H9 (cell line): ENCODE measurements around the gene TMEM191C. TPM values are rescaled to one million over a fixed set of nuclear protein-coding genes. Genes with fewer than 3 reads are reported as not detected.
"Not testable (repeated sequence)": the region's sequence is repeated elsewhere in the genome, so short reads cannot be mapped to it uniquely, and the experiment has no call there.

Experiments
- DNase-seq: peaks from one replicate; pipeline ENCODE4 v3.0.0-alpha.2; 2017
- H2AFZ ChIP-seq: one replicate; pipeline ENCODE4 v1.6.1; 2013; ENCODE audit warnings: mild to moderate bottlenecking, low read length, control low read depth, moderate library complexity
- H2AK5ac ChIP-seq: 2 replicates; pipeline ENCODE4 v1.6.1; 2013; ENCODE audit warnings: low read length, control low read depth, mixed read lengths; ENCODE audit not compliant: insufficient read length
- H2BK120ac ChIP-seq: one replicate; pipeline ENCODE4 v1.6.1; 2013; ENCODE audit warnings: low read depth, mild to moderate bottlenecking, low read length, control low read depth, inconsistent platforms; ENCODE audit not compliant: poor library complexity, severe bottlenecking
- H2BK12ac ChIP-seq: 2 replicates; pipeline ENCODE4 v1.6.1; 2013; ENCODE audit warnings: low read length, control low read depth, mixed read lengths, low read depth; ENCODE audit not compliant: insufficient read length
- H2BK15ac ChIP-seq: 2 replicates; pipeline ENCODE4 v1.6.1; 2013; ENCODE audit warnings: low read depth, low read length, control low read depth
- H2BK20ac ChIP-seq: one replicate; pipeline ENCODE4 v1.6.1; 2013; ENCODE audit warnings: low read depth, mild to moderate bottlenecking, low read length, control low read depth, inconsistent platforms; ENCODE audit not compliant: poor library complexity, severe bottlenecking
- H2BK5ac ChIP-seq: 2 replicates; pipeline ENCODE4 v1.6.1; 2013; ENCODE audit warnings: low read length, control low read depth, mixed read lengths; ENCODE audit not compliant: insufficient read length
- H3K14ac ChIP-seq: 2 replicates; pipeline ENCODE4 v1.6.1; 2013; ENCODE audit warnings: low read length, control low read depth; ENCODE audit not compliant: insufficient read depth
- H3K18ac ChIP-seq: 2 replicates; pipeline ENCODE4 v1.6.1; 2013; ENCODE audit warnings: low read depth, mild to moderate bottlenecking, mixed read lengths, low read length, control low read depth; ENCODE audit not compliant: insufficient read length
- H3K23ac ChIP-seq: 2 replicates; pipeline ENCODE4 v1.6.1; 2013; ENCODE audit warnings: low read length, control low read depth, mixed read lengths, low read depth; ENCODE audit not compliant: insufficient read length
- H3K23me2 ChIP-seq: 2 replicates; pipeline ENCODE4 v1.6.1; 2013; ENCODE audit warnings: low read depth, mild to moderate bottlenecking, mixed read lengths, low read length, control low read depth; ENCODE audit not compliant: insufficient read length, poor library complexity, severe bottlenecking
- H3K27ac ChIP-seq: 2 replicates; pipeline ENCODE4 v1.5.1; 2013; ENCODE audit warnings: low read length, control low read depth, mixed read lengths, low read depth; ENCODE audit not compliant: insufficient read length
- H3K27me3 ChIP-seq: 2 replicates; pipeline ENCODE4 v1.6.1; 2013; ENCODE audit warnings: low read length, control low read depth, inconsistent platforms; ENCODE audit not compliant: insufficient read depth
- H3K4ac ChIP-seq: 2 replicates; pipeline ENCODE4 v1.6.1; 2013; ENCODE audit warnings: low read depth, mild to moderate bottlenecking, control low read depth, inconsistent platforms, low read length, moderate library complexity
- H3K4me1 ChIP-seq: 2 replicates; pipeline ENCODE4 v1.6.1; 2013; ENCODE audit warnings: low read length, control low read depth, inconsistent platforms; ENCODE audit not compliant: insufficient read depth
- H3K4me2 ChIP-seq: 2 replicates; pipeline ENCODE4 v1.6.1; 2013; ENCODE audit warnings: low read length, control low read depth, mixed read lengths; ENCODE audit not compliant: insufficient read length, insufficient read depth
- H3K56ac ChIP-seq: 2 replicates; pipeline ENCODE4 v1.6.1; 2013; ENCODE audit warnings: low read depth, mild to moderate bottlenecking, mixed read lengths, low read length, control low read depth; ENCODE audit not compliant: insufficient read length
- H3K79me1 ChIP-seq: 2 replicates; pipeline ENCODE4 v1.6.1; 2013; ENCODE audit warnings: low read depth, mild to moderate bottlenecking, moderate library complexity, low read length, control low read depth, inconsistent platforms; ENCODE audit not compliant: insufficient read depth, poor library complexity, severe bottlenecking
- H3K79me2 ChIP-seq: 2 replicates; pipeline ENCODE4 v1.6.1; 2013; ENCODE audit warnings: low read length, control low read depth, inconsistent platforms; ENCODE audit not compliant: insufficient read depth
- H3K9ac ChIP-seq: 2 replicates; pipeline ENCODE4 v1.6.1; 2013; ENCODE audit warnings: low read length, control low read depth, mixed read lengths; ENCODE audit not compliant: insufficient read length; ENCODE audit errors: extremely low read depth
- H3K9me3 ChIP-seq: one replicate; pipeline ENCODE4 v1.6.1; 2013; ENCODE audit warnings: low read depth, low read length, inconsistent platforms; ENCODE audit not compliant: control insufficient read depth
- H3T11ph ChIP-seq: one replicate; pipeline ENCODE4 v1.6.1; 2013; ENCODE audit warnings: mild to moderate bottlenecking, low read length, control low read depth, inconsistent platforms
- H4K20me1 ChIP-seq: one replicate; pipeline ENCODE4 v1.6.1; 2013; ENCODE audit not compliant: control insufficient read depth, insufficient read length, insufficient read depth
- H4K5ac ChIP-seq: 2 replicates; pipeline ENCODE4 v1.6.1; 2013; ENCODE audit warnings: low read depth, mild to moderate bottlenecking, mixed read lengths, low read length, control low read depth; ENCODE audit not compliant: insufficient read length
- H4K8ac ChIP-seq: replicated peaks from 2 replicates; pipeline ENCODE4 v1.6.1; 2013; ENCODE audit warnings: low read length, control low read depth, mixed read lengths, low read depth; ENCODE audit not compliant: insufficient read length
- H4K91ac ChIP-seq: 2 replicates; pipeline ENCODE4 v1.6.1; 2013; ENCODE audit warnings: low read depth, mild to moderate bottlenecking, moderate library complexity, mixed read lengths, low read length, control low read depth; ENCODE audit not compliant: insufficient read length
- H3K27ac Mint-ChIP-seq, 3 experiments: 2 replicates in 2 of 3; 3 replicates in 1 of 3; pipeline ENCODE4 v1.8.0; 2020 to 2021; ENCODE audit warnings: mixed read lengths in 3 of 3, mild to moderate bottlenecking in 1 of 3, moderate library complexity in 1 of 3
- H3K27me3 Mint-ChIP-seq: 2 replicates; pipeline ENCODE4 v1.8.0; 2021; ENCODE audit warnings: low read depth, mild to moderate bottlenecking, moderate library complexity, mixed read lengths
- H3K36me3 Mint-ChIP-seq, 3 experiments: 2 replicates in 2 of 3; 3 replicates in 1 of 3; pipeline ENCODE4 v1.8.0; 2020 to 2021; ENCODE audit warnings: low read depth in 3 of 3, mixed read lengths in 3 of 3; ENCODE audit not compliant: insufficient read depth in 1 of 3
- H3K4me1 Mint-ChIP-seq, 2 experiments: 2 replicates each; pipeline ENCODE4 v1.8.0; 2020; ENCODE audit warnings: mixed read lengths in 2 of 2
- H3K4me3 Mint-ChIP-seq, 2 experiments: 2 replicates in 1 of 2; 3 replicates in 1 of 2; pipeline ENCODE4 v1.8.0; 2020 to 2021; ENCODE audit warnings: mild to moderate bottlenecking in 2 of 2, mixed read lengths in 2 of 2, moderate library complexity in 1 of 2
- H3K9me3 Mint-ChIP-seq, 2 experiments: 2 replicates in 1 of 2; 3 replicates in 1 of 2; pipeline ENCODE4 v1.8.0; 2020; ENCODE audit warnings: mild to moderate bottlenecking in 2 of 2, mixed read lengths in 2 of 2, moderate library complexity in 1 of 2
- WGBS: extraction: QIAGEN DNeasy Blood & Tissue Kit; methylation state at CpG from one replicate; pipeline ENCODE4 v1.1.7; 2013; ENCODE audit warnings: missing lambda C conversion rate, low lambda C conversion rate, mixed read lengths; ENCODE audit not compliant: insufficient read length; ENCODE audit errors: extremely low coverage; 5-methylcytosine and 5-hydroxymethylcytosine counted together
- total RNA-seq: library from RNA; stranded (reverse); gene quantifications from 2 replicates; pipeline ENCODE4 v1.2.1, GENCODE V29; 2021

The TMEM191C gene
- total RNA-seq, 1 experiment from 2014 or later = 4.2 TPM

DNA sequence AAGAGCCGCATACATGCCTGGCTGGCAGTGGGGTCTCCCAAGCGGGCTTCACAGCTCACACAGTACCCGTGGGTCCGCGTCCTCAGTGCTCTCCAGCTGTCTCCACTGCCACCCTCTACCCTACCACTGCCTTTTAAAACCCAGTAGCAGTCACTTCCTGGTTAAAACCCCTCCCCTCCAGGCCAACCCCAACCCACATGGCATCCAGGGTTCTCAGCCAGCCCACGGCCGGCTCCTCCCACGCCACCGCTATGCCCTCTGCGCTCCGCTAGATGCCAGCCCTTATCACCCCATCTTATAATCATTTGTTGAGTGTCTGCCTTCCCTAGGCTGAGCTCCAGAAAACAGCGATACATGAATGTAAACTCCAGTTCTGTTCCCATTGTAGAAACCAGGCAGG is 46.9 kb downstream of the TMEM191C start:
- no CpG with 5 or more reads among the region's 12 CpGs for WGBS

DNA sequence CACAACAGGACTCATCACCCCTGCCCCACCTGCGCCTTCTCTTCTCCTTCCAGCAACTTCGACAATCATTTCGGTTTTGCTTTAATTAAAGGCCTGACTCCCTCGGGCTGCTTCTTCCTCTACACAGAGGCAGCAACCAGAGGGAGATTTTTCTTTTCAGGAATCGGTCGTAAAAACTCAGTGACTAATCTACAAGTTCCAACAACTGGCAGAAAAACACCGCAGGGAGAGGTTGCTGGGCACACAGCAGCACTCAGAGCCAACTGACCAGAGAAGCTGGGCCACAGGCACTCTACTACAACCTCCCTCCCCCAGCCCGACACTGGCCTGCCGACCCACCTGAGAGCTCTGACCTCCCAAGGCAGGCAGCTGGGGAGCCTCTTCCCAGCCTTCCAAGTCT is 48.0 kb downstream of the TMEM191C start:
- H3K56ac ChIP-seq, H3K4me3 Mint-ChIP-seq, H3K27ac ChIP-seq, H2BK5ac ChIP-seq, H2BK120ac ChIP-seq, H4K20me1 ChIP-seq, H4K5ac ChIP-seq, H2AK5ac ChIP-seq, H2BK12ac ChIP-seq, H3K9me3 Mint-ChIP-seq, H4K8ac ChIP-seq, H3K4me2 ChIP-seq, H3K14ac ChIP-seq, H2BK20ac ChIP-seq, H3K36me3 Mint-ChIP-seq, H3K4ac ChIP-seq, H3K4me1 Mint-ChIP-seq, H3K27ac Mint-ChIP-seq, H3K79me2 ChIP-seq, H3K9ac ChIP-seq, H3K23ac ChIP-seq, H3K23me2 ChIP-seq, H3K4me1 ChIP-seq, H2AFZ ChIP-seq, H4K91ac ChIP-seq, H3K27me3 ChIP-seq, H3K18ac ChIP-seq, H3K9me3 ChIP-seq, H2BK15ac ChIP-seq, H3K27me3 Mint-ChIP-seq, H3T11ph ChIP-seq, H3K79me1 ChIP-seq, DNase-seq: not testable (repeated sequence)
- WGBS = no CpG with 5 or more reads among the region's 9 CpGs

More for the DNA sequence above, 46.9 kb downstream of the TMEM191C start:
- H3K56ac ChIP-seq, H3K79me1 ChIP-seq, H4K8ac ChIP-seq, H3T11ph ChIP-seq, H3K27ac Mint-ChIP-seq, H3K36me3 Mint-ChIP-seq, H3K27me3 Mint-ChIP-seq, H2BK20ac ChIP-seq, H4K20me1 ChIP-seq, H3K9me3 ChIP-seq, H3K79me2 ChIP-seq, H3K14ac ChIP-seq, H3K4me3 Mint-ChIP-seq, H3K27me3 ChIP-seq, H2BK12ac ChIP-seq, H3K23me2 ChIP-seq, DNase-seq, H3K27ac ChIP-seq, H3K9ac ChIP-seq, H2BK5ac ChIP-seq, H3K4me2 ChIP-seq, H3K23ac ChIP-seq, H2AFZ ChIP-seq, H3K4me1 ChIP-seq, H3K4me1 Mint-ChIP-seq, H4K91ac ChIP-seq, H4K5ac ChIP-seq, H3K18ac ChIP-seq, H2BK120ac ChIP-seq, H3K4ac ChIP-seq, H2AK5ac ChIP-seq, H3K9me3 Mint-ChIP-seq, H2BK15ac ChIP-seq: not testable (repeated sequence)
